OCI-M1 (cell line): ENCODE measurements around the gene EXOC3.

ENCODE experiments used
- DNase-seq: peaks from one replicate; lab custom pipeline; 2025; lab: John Stamatoyannopoulos, UW

The EXOC3 gene

DNA sequence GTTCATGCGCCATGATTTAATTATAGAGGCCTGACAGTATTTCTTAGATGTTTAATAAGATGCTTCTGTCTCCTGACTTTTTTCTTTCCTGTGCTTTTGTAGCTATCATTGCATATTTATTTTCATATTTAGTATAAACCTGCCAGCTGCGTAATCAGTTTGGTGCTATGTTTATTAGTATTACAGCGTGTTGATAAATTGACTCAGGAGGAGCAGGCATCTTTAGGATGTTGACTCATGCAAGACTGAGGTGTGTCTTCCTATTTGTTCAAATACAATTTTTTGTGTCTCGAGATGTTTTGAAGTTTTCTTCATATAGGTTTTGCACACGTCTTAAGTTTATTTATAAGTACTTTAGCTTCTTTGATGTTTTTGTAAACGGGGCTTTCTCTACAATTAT lies 35.9 kb upstream of the EXOC3 start:
- no peak for DNase-seq

DNA sequence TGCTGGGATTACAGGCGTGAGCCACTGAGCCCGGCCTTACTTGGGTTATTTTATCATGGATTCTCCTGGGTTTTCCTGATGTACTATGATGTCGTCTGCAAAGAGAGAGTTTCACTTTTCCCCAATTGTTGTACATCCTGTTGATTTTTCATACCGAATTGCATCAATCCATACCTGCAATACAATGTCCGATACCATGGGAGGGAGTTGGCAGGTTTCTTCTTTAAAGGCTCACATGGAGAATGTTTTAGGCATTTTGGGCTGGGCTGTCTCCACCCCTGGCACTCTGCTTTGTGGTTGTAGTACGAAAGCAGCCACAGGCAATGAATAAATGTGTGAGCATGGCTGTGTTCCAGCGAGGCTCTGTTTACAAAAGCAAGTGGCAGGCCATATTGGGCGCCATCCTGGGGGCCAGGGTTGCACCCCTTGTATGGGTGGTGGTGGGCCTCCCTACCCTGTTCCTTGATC lies 35.1 kb upstream of the EXOC3 start:
- DNase-seq = no peak

DNA sequence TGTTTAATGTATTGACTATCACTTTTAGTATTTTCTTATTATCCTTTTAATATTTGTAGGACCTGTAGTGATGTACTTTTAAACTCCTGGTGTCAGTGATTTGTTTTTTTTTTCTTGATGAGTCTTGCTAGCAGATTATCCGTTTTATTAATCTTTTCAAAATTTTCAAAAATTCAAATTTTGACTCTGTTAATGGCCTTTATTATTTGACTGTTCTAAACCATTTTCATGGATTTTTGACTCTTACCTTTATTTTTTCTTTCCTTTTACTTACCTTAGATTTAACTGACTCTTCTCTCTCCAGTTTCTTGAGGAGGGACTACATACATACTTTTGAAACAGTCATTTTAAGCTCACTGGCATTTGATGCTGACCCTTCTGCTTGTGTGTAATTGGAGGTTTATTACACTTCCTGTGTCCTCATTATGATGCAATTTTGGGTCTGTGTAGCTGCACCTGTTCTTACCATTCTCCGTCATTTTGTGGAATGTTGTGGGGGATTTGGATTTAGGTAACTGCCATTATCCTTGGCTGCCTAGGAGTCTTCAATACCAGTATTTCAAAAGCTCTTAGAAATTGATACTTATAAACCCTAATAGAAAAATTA lies 32.0 kb upstream of the EXOC3 start:
- peak; percentile 8 for DNase-seq

DNA sequence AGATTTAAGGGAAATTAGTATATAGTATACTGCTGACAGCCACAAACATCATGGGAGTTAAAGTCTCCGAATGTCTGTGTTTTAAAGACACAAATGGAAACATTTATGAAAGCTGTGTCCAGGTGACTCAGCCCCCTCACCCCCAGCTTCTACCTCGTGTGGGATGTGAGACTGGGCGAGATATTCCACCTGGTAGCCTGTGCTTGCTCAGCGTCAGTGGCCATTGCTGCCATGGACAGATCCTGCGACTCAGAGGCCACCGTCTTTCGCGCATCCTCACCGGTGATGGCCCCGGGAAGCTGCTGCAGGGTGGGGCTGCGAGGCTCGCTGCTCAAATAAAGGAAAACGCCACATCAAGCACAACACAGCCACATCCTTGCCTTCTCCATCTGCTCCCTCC lies 31.2 kb upstream of the EXOC3 start:
- DNase-seq = no peak

DNA sequence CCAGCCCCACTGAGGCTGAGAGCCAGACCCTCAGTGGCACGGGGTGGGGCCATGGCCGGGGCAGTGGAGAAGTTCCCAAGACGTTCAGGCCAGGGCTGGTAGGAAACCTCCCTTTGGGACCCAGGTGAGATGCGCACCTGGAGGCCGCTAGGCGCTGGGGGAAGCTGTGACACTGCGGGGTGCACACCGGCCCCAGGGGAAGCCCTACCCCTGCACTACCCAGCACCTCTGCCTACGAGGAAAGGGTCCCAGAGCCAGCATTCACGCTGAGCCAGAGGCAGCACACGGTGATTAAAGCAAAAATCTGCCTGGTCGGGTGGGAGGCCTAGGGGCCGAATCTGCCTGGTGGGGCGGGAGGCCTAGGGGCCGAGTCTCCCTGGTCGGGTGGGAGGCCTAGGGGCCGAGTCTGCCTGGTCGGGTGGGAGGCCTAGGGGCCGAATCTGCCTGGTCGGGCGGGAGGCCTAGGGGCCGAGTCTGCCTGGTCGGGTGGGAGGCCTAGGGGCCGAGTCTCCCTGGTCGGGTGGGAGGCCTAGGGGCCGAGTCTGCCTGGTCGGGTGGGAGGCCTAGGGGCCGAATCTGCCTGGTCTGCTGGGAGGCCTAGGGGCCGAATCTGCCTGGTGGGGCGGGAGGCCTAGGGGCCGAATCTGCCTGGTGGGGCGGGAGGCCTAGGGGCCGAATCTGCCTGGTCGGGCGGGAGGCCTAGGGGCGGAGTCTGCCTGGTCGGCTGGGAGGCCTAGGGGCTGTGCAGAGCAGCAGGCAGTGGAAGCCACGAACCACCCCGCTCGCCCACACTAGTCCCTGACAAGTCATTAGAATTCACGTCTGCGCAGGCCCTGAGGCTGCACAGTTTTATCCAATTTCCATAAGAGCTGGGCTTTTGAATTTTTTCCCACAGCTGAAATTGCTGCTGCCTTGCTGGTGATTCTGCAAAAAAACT lies 27.7 kb upstream of the EXOC3 start:
- peak; percentile 93 for DNase-seq

DNA sequence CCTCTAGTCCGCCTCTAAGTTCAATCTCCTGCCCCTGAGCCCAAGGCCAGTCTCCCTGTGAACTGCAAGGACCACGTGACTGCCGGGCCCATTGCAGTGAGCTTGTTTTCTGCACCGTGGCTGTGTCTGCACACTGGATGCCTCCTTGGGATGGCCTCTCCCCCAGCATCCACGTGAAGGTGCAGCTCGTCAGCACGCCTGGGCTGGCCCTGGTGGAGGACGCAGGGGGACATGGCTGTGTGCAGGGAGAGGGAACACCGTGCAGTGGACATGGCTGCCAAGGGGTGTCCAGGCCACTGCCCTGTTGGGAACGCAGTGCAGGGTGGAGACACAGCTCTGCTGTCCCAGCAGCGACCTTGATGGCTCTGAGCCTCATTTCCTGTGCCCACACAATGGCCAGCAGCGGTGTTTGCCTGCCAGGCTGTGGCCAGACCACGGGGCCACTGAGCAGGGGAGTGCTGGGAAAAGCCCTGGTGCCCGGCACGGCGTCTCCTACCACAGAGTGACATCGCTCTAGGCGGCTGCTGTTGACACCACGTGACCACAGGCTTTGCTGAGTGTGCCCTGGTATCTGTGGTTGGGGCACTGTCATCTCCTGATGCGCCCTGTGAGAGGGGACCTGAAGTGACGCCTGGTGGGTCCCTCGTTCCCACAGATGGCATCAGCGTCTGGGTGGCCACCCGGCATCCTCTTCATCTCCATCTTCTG lies 26.9 kb upstream of the EXOC3 start:
- no peak for DNase-seq

DNA sequence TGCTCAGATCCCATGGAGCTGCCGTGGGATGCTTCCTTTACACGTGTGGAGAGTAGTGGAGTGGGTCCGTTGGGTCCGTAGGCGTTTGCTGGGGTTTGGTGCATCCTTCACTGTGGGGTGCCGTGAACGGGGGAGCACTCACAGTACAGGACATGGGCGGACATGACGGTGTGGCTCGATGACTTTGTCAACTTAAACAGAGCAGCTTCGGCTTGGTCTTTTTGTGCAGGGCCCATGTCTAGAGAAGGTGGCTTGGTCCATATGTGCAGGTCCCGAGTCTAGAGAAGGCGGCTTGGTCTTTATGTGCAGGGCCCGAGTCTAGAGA lies 26.4 kb upstream of the EXOC3 start:
- DNase-seq = no peak

DNA sequence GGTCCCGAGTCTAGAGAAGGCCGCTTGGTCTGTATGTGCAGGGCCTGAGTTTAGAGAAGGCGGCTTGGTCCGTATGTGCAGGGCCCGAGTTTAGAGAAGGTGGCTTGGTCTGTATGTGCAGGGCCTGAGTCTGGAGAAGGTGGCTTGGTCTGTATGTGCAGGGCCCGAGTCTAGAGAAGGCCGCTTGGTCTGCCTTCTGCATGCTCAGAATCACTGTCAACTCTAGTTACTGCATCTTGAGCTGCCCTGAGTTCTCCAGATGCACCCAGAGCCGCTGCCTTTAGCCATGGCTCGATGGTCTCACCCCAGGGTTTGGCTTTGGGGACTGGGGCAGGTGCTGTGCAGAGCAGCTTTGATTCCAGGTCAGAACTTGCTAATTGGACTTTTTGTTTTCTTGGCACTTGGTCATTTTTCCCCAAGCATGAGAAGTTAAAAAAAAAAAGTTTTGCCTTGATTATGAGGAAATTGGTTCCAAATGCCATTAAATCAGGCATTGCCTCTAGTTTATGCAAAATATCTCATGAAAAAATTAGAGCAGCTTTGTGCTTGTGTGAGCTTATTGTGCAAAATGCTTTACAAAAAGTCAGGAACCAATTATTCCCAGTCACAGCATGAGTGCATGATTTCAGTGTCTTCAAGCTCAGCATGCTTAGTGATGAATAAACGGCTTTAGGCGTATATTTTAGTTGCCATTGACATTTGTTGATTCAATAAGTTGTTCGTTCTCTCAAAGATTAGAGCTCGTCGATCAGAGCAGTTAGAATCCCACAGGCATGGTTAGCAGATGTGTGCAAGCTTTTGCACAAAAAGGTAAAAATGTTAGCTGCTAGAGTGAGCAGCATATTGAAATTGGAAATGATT lies 25.4 kb upstream of the EXOC3 start:
- no peak for DNase-seq

DNA sequence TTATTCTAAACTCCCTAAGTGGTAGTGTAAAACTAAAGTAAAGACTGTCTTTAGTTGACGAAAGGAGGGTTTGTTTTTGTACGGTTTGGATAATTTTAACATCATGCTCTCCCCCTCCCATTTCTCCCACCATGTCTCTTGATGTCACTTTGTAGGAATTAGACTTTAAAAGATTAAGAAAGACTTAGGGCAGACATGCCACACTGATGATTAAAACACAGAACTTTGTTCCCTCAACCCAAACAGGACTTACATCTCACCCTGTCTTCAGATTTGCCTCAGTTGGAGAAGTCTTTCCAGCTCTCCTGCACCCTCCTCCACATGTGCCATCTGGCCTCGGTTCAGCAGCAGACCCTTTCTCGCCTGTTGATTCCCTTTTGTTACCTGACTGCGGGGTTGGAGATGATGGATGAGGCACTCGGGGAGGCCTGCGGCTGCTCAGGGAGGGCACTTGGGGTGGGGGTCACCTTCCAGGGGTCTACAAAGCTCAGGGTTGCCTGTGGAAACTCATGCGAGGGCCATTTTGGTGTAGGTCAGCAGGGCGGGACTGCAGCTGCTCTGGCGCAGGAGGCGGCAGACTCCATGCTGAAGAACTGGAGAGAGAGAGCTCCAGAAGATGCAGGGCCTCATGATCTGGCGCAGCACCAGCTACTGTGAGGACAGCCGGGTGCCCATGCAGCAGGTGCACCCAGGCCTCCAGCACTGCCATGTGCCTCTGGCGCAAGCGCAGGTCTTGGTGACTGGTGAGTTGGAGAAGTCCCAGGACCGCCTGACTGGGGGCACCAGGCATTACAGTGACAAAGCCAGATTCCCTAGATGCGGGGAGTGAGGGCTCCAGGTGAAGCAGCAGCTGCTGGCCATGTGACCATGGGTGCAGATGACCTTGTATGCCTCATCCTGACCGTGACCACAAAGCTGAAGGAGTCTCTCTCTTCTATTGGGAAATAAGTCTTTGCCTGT lies 24.5 kb upstream of the EXOC3 start:
- DNase-seq = no peak

DNA sequence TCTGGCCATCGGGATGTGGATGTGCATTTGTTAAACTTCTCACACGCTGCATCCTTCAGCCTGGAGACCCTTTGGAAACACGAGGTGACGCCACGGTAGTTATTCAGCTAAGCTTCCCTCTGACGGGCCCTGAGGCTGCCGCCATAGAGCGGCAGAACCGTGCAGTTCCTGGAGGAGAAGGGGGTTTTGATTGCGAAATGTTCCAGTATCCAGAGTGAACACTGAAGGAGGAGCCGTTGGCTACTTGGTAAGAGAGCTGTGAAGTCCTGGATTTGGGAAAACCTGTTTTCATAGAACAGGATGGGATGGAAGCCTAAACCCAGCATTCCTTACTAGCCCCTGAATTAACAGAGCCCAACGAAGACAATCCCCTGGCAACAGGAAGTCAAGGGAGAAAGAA lies 23.0 kb upstream of the EXOC3 start:
- no peak for DNase-seq

DNA sequence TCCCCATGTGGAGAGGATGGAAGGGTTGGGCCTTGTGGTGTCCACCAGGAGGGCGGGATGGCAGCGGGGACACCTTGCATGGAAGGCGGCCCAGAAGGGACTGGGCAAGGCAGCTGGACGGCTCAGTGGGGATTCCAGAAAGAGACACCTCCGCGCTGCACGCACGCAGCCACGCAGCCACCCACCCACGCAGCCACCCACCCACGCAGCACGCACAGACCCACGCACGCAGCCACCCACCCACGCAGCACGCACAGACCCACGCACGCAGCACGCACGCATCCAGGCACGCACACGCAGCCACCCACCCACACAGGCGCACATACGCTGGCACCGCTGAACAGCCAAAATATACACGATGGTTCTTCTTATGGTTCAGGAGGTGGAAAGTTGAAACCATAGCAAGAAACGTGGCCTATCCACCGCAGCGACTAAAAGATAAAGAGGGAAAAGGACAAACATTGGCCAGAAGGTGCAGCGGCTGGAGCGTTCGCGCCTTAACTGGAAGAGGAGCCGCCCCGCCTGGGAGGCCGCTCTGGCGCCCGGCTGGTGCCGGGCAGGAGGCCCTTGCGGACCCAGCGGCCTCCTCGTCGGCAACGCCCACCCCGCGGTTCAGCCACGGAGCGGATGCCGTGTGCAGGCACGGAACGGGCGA lies 22.2 kb upstream of the EXOC3 start:
- no peak for DNase-seq

DNA sequence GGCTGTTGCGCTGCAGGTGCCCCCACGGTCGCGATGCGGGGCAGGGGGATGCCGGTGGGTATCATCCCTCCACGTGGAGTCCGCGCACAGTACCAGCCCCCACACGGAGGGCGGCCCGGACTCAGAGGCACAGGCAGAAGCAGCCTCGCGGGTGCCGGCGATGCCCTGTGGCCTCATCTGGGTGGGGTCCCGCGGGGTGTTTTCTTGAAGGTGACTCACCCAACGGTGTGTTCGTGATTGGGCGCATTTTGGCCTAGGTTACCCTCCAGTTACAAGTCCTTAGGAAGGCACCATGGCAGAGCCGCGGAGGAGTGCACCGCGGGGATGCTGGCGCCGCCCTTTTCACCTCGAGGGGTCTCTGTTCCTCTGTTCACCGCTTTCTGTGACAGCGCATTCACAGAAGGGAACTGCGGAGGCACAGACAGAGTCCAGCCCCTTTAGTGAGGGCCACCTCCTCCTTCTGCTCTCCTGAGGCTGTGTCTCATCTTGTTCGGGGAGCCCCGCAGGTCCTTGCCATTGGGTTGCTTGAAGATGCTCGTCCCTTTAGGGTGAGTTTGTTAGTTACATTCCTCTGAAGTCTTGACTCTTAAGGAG lies 21.6 kb upstream of the EXOC3 start:
- no peak for DNase-seq

DNA sequence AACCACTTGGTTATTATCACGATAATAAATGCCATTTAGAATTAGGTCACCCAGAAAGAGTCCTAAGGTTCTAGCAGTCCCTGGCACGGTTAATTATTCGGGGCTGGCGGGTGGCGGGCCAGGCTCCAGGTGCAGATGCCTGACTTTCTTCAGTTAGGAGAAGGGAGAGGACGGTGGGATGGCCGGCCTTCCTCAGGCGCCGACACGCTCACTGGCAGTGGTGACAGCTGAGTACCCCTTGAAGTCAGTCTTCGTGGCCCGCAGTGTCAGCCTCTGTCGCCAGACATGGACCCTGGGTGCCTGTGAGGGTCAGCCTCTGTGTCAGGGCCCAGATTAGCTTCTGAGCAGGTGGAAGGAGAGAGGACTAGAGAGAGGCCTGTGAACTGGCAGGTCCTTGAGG lies 21.1 kb upstream of the EXOC3 start:
- no peak for DNase-seq

DNA sequence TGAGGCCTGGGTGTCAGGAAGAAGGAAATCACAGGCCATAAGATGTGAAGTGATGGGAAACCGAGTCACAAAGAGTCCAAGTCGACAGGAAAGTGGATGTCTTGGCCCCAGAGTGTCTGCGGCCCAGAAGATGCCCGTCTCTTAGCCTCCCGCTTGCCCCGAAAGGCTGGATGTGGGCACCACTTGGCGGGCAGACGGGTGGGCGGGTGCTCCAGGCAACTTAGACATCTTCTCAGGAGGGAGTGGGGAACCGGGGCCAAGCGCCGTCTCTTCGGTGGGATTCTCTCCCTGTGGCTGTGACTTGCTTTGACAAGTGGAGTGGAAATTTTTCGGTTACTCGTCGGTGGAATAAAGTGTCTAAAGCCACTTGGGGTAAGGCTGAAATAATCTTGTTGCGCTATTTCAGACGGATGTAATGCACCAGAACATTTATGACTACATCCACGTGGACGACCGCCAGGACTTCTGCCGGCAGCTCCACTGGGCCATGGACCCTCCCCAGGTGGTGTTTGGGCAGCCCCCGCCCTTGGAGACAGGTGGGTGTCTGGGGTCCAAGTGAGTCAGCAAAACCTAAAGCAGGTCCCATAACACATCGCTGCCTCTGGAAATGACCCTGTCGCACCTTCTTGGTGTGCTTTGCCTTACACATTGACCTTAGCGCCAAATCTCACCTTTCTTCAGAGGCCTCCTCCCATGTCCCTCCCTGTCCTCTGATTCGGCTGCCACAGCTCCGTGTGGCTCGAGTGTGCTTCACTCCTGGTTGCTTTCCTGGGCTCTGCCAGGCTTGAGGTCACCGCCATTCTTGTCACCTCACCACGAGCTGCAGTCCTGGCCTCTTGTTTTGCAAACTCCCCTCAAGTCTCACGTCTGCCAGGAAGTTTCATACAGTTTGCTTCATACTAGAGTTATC lies 20.4 kb upstream of the EXOC3 start:
- no peak for DNase-seq

DNA sequence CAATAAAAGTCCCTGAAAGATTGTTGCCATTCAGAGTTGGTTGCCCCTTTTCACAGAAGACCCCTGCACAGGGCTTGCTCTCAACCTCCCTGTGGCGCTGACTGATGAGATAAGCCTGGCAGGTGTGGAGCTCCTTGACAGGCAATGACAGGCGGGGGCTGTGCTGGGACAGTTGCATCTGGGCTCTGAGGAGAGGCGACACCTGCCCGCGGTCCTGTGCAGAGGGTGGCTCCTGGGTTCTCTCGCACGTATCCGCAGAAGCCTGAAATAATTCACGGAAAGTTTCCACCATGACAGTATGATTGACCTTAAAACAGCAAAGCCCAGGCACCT lies 19.8 kb upstream of the EXOC3 start:
- no peak for DNase-seq

DNA sequence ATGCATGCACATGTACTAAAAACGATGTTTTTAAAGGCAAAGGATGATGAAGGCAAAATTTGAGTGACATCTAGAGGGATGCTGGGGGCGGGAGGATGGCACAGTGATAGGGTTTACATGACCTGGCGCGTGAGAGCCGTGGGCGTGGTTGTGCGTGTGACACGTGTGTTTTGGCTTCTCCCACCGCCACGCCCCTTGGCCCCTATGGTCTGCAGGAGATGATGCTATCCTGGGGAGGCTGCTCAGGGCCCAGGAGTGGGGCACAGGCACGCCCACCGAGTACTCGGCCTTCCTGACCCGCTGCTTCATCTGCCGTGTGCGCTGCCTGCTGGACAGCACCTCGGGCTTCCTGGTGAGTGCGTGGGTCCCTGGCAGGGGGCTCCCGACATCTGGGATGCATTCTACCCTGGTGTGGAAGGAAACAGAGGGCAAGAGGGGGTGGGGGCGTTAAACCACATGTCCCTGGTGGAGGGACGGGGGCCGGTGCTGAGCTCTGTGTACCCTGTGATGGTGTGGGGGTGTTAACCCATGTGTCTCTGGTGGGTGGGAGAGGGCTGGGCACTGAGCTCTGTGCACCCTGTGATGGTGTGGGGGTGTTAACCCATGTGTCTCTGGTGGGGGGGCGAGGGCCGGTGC lies 19.2 kb upstream of the EXOC3 start:
- DNase-seq = no peak

DNA sequence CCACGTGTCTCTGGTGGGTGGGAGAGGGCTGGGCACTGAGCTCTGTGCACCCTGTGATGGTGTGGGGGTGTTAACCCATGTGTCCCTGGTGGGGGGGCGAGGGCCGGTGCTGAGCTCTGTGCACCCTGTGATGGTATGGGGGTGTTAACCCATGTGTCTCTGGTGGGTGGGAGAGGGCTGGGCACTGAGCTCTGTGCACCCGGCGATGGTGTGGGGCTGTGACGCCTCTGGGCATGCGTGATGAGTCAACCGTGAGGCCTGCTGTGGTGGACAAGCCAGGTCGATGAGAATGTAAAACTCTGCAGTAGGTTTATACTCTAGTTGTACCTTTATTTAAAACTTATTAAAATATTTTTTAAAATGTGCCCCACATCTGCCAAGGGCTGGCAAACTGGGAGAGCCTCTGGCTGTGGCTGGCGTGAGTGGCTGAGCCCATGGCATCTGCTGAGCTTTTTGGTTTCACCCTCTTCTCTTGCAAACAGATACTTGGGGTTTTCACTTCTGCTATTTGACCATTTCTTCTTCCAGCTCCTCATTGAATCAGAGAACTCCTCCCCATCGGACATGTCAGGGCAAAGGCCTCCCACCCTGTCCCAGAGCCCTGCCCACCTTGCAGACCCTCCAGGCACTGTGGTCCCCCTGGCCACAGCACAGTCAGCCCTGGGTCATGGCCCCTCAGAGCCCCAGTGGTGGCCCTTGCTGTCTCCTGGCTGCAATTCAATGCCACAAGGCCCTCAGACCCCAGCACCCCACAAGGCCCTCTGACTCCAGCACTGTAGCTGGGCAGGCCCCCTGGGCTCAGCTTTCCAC lies 18.5 kb upstream of the EXOC3 start:
- DNase-seq = no peak

DNA sequence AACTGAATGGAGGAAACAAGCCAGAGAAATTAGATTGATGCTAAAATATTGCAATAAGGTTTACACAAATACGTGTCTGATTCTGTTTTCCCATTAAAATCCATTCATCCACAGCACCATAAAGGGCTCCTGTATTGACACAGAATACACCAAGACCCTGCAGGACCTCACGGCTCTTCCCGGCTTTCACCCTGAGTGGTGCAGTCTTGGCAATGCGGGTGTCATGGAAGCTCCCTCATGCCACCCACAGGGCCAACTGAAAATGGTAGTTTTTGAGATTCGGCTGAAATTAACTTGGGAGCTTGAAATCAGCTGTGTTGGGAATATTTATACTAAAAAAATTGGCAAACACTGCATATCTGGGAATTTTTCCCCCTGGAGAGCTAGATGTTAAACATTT lies 17.3 kb upstream of the EXOC3 start:
- peak; percentile 37 for DNase-seq
